BLaER1 treated with 17β-estradiol and CSF1 and Interleukin-3, amounts not matched to agents 10 nM and 100 nM (cell line): Measurements from ENCODE around the gene ZNF429.
"Not testable (repeated sequence)": the region's sequence is repeated elsewhere in the genome, so short reads cannot be mapped to it uniquely, and the experiment has no call there.

Experiments used
- H3K27ac ChIP-seq, 11 experiments: shearing (Covaris generic); formaldehyde crosslinking; 2 replicates each; pipeline ENCODE4 v1.8.1; 2022
- H3K27me3 ChIP-seq, 11 experiments: shearing (Covaris generic); formaldehyde crosslinking; 2 replicates each; pipeline ENCODE4 v1.8.1; 2022
- H3K36me3 ChIP-seq, 11 experiments: shearing (Covaris generic); formaldehyde crosslinking; 2 replicates each; pipeline ENCODE4 v1.8.1; 2022
- H3K4me1 ChIP-seq, 10 experiments: shearing (Covaris generic); formaldehyde crosslinking; 2 replicates each; pipeline ENCODE4 v1.8.1; 2022
- H3K4me2 ChIP-seq, 11 experiments: shearing (Covaris generic); formaldehyde crosslinking; 2 replicates each; pipeline ENCODE4 v1.8.1; 2022
- H3K4me3 ChIP-seq, 10 experiments: shearing (Covaris generic); formaldehyde crosslinking; 2 replicates each; pipeline ENCODE4 v1.8.1; 2022
- H3K9ac ChIP-seq, 11 experiments: shearing (Covaris generic); formaldehyde crosslinking; 2 replicates each; pipeline ENCODE4 v1.8.1; 2022
- H3K9me3 ChIP-seq, 11 experiments: shearing (Covaris generic); formaldehyde crosslinking; replicated peaks in 1 of 11; 2 replicates each; pipeline ENCODE4 v1.8.1; 2022
- H4K20me1 ChIP-seq, 11 experiments: shearing (Covaris generic); formaldehyde crosslinking; 2 replicates each; pipeline ENCODE4 v1.8.1; 2022
- Cebpa-rat ChIP-seq, 11 experiments: shearing (Covaris generic); IDR thresholded peaks; 2 replicates each; pipeline ENCODE4 v1.8.1; 2022

ZNF429 gene

DNA sequence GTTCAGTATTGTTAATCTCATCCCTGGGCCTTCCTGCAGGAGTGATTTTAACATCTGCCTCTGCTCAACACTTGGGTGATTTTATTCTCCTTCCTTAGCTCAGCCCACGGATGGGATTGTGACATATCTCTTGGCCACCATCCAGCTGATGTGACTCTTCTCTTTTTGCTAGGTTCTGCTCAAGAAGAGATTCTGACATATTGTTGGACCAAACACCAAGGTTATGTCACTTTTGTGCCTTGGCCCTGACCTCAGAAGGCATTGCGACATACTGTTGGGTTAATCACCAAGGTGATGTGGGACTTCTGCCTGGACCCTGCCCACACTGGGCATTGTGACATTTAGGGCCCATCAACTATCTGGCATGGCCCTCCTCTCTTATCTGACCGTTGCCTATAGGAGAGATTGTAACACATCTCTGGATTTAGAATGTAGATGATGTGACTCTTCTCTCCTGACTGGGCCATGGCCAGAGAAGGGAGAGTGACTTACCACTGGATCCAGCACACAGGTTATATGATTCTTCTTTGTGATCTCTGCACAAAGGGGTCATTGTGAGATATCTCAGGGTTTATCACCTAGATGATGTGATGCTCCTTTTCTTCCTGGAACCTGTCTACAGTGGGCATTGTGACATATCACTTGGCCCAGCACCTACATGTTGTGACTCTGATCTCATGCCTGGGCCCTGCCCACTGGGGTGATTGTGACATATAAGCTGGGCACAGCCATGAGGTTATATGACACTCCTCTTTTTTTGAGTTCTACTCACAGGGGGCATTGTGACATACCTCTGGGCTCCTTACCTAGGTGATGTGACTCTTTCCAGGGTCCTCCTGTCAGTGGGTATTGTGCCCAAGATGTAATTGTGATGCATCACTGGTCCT, 88.8 kb downstream of the ZNF429 start:
- H4K20me1 ChIP-seq: no peaks in the 10 kb centered on the region
- no peak overlapping the region for H3K4me3 ChIP-seq
- H3K9ac ChIP-seq: peak overlapping the region in 8 of 11 experiments; percentile 30 to 62 (median 48); a peak in 12 of 22 replicates
- H3K4me1 ChIP-seq: peaks cover 0 to 36% (median 24%) of the 10 kb centered on the region in 10 experiments; a peak in 18 of 20 replicates
- no peaks in the 10 kb centered on the region for H3K36me3 ChIP-seq
- H3K27me3 ChIP-seq: no peaks in the 10 kb centered on the region
- peak overlapping the region in 10 of 11 experiments; percentile 16 to 82 (median 78); a peak in 19 of 22 replicates for H3K27ac ChIP-seq
- peaks cover under 1 to 58% (median 13%) of the 10 kb centered on the region in 11 experiments; a peak in 18 of 22 replicates for H3K9me3 ChIP-seq
- peak overlapping the region in 10 of 11 experiments; percentile 2 to 75 (median 61); a peak in 20 of 22 replicates for H3K4me2 ChIP-seq
- peak in 10 of 11 experiments; percentile 77 to 93 (median 87); a peak in 18 of 22 replicates for TF ChIP-seq Cebpa-rat (IDR thresholded peaks at IDR 0.05)

GRCh38 chr19:21595185-21595584, 89.8 kb downstream of the ZNF429 start:
- peaks cover 0 to 38% (median 24%) of the 10 kb centered on the region in 10 experiments; a peak in 18 of 20 replicates for H3K4me1 ChIP-seq
- peak overlapping the region in 5 of 11 experiments; percentile 68 to 75 (median 70); a peak in 8 of 22 replicates for H3K4me2 ChIP-seq
- H3K9me3 ChIP-seq: peaks cover 0 to 49% (median 13%) of the 10 kb centered on the region in 11 experiments; a peak in 13 of 22 replicates
- TF ChIP-seq Cebpa-rat (IDR thresholded peaks at IDR 0.05): no peak
- H4K20me1 ChIP-seq: no peaks in the 10 kb centered on the region
- no peak overlapping the region for H3K4me3 ChIP-seq
- no peaks in the 10 kb centered on the region for H3K36me3 ChIP-seq
- H3K27me3 ChIP-seq: no peaks in the 10 kb centered on the region
- H3K27ac ChIP-seq: peak overlapping the region in 8 of 11 experiments; percentile 69 to 82 (median 78); a peak in 16 of 22 replicates
- peak overlapping the region in 1 of 11 experiments; percentile 62; a peak in 2 of 22 replicates for H3K9ac ChIP-seq

DNA sequence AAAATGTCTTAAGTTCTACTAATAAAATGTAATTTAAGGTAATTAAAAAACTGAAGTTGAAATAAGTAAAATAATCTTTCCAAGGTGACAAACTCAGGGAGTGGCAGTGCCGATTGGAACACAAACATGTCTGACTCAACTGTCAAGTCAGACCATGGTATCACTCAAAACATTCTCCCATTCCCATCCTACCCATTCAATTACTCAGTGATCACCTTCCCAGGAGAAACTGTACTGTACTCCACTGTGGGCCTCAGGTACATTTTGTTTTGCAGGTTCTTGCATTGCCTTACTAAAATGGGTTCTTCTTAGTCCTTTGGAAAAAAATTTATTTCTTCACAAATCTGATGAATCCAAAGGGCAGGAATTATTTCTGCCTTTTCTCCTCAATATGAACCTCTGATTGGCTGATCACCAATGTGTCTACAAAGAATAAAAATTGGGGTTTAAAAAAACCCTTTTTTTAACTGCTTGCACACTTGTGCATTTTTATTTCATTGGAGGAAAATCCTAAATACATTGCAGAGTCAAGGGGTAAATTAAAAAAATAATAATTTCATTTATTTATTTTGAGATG, 96.8 kb downstream of the ZNF429 start:
- Histone ChIP-seq H3K27me3 (no peaks in the 10 kb centered on the region), H3K9me3 (peaks cover 0 to 16% (median 4%) of the 10 kb centered on the region in 11 experiments; a peak in 8 of 22 replicates), H3K9ac (no peak overlapping the region), H3K4me3 (no peak overlapping the region), H3K36me3 (no peaks in the 10 kb centered on the region), H3K4me1 (peaks cover 6 to 24% (median 20%) of the 10 kb centered on the region in 10 experiments; a peak in 18 of 20 replicates), H3K4me2 (no peak overlapping the region), H3K27ac (no peak overlapping the region), H4K20me1 (no peaks in the 10 kb centered on the region)
- TF ChIP-seq Cebpa-rat (IDR thresholded peaks at IDR 0.05): no peak

DNA sequence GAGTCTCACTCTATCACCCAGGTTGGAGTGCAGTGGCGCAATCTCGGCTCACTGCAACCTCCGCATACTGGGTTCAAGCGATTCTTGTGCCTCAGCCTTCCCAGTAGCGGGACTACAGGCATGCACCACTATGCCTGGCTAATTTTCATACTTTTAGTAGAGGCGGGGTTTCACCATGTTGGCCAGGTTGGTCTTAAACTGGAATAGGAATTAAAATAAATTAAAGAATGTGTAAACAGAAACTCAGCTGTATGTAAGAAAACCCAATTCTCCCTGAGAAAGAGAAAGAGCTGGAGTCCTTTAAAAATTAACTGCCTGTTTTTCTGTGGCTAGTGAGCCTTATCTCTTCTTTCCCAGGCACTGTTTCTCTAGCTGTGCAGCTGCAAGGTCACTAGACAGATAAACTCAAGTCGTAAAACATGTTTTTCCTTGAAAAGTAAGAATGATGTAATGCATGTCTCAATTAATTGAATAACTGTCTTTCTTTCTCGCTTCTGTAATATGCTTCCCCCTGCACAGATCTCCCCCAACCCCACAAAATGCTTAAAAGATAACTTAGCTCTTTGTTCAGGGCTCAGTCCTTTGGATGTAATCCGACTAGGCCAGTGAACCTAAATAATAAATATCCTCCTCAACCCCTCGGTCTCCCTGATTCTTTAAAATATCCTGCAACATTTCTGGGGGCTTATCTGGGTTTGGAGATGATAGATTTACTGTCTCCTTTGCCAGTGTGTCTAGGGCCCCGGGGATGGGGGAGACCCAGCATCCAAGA, 97.4 kb downstream of the ZNF429 start:
- H3K36me3 ChIP-seq, H4K20me1 ChIP-seq, H3K9ac ChIP-seq, H3K27me3 ChIP-seq, H3K9me3 ChIP-seq, H3K4me3 ChIP-seq: not testable (repeated sequence)
- Histone ChIP-seq H3K27ac (0 out of 22 replicates have a peak overlapping the region, but pooled peaks of 1 of the 11 experiments have one; percentile 91), H3K4me2 (0 out of 22 replicates have a peak overlapping the region, but pooled peaks of 1 of the 11 experiments have one; percentile 89), H3K4me1 (peaks cover 6 to 24% (median 20%) of the 10 kb centered on the region in 10 experiments; a peak in 18 of 20 replicates)

DNA sequence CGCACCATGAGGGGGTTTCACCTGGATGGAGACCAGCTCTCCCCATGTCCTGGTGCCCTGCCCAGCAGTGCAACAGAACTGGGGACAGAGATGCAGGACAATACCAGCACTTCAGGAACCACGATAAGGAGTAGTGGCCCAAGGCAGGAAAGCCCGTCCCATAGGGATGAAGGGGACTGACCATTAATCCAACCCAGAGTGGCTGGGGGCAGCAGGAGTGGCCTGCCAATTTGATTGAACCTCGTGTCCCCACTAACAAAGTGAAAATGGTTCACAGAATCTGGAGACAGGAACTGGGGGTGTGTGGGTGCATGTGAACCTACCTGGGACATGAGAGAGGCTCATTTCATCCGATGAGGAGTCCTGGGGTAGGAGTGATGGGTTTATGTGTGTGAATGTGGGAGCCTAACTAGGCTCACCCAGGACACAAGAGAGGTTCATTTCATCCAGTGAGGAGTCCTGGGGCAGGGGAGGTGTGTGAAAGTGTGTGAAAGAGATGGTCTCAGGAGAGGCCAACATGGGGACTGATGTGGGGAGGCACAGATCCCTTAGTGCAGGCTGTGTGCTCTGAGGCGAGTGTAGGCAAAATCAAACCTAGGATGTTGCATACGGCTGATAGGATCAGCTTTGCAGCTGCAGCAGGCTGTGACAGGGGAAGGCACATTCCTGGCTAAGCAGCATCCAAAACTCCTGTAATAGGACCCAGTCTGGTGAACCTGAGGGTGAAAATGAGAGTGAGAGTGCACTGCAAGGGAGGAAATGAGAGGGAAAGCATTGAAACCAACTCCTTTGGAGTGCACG, 98.2 kb downstream of the ZNF429 start:
- Histone ChIP-seq H3K27ac (peak overlapping the region in 8 of 11 experiments; percentile 76 to 91 (median 86); a peak in 10 of 22 replicates), H3K27me3 (no peaks in the 10 kb centered on the region), H3K4me3 (peak overlapping the region in 6 of 10 experiments; percentile 46 to 65 (median 62); a peak in 10 of 20 replicates), H3K9ac (peak overlapping the region in 10 of 11 experiments; percentile 76 to 86 (median 83); a peak in 17 of 22 replicates), H3K4me1 (peaks cover 10 to 24% (median 20%) of the 10 kb centered on the region in 10 experiments; a peak in 18 of 20 replicates), H3K36me3 (no peaks in the 10 kb centered on the region), H3K9me3 (peaks cover 0 to 6% (median 0%) of the 10 kb centered on the region in 11 experiments; a peak in 4 of 22 replicates), H4K20me1 (no peaks in the 10 kb centered on the region), H3K4me2 (peak overlapping the region; percentile 77 to 99 (median 91))
- TF ChIP-seq Cebpa-rat (IDR thresholded peaks at IDR 0.05): no peak

- H3K9ac ChIP-seq: peak overlapping the region; percentile 66 to 86 (median 83)
- H3K4me3 ChIP-seq: peak overlapping the region; percentile 46 to 71 (median 60)
- peak overlapping the region; percentile 77 to 99 (median 91) for H3K4me2 ChIP-seq
- H3K27ac ChIP-seq: peak overlapping the region in 10 of 11 experiments; percentile 71 to 91 (median 84); a peak in 20 of 22 replicates
- no peaks in the 10 kb centered on the region for H3K27me3 ChIP-seq
- peaks cover 0 to 14% (median 3%) of the 10 kb centered on the region in 11 experiments; a peak in 5 of 22 replicates for H3K9me3 ChIP-seq
- H4K20me1 ChIP-seq: no peaks in the 10 kb centered on the region
- no peaks in the 10 kb centered on the region for H3K36me3 ChIP-seq
- H3K4me1 ChIP-seq: peaks cover 10 to 24% (median 20%) of the 10 kb centered on the region in 10 experiments; a peak in 18 of 20 replicates
- no peak for TF ChIP-seq Cebpa-rat (IDR thresholded peaks at IDR 0.05)
Observed at GRCh38 chr19:21604351-21604926, 99.0 kb downstream of the ZNF429 start.
